Prostate gland (tissue), 2 donors: ENCODE results near the gene CYRIA. TPM values are rescaled to one million over a fixed set of nuclear protein-coding genes. Genes with fewer than 3 reads are reported as not detected.

Experiments used
- DNase-seq: peaks from one replicate; pipeline ENCODE4 v3.0.0-alpha.2; 2019; ENCODE audit warnings: low spot score
- H3K27ac ChIP-seq, 2 donors: fragments of 200-600 bp; sonication (generic); 2 replicates each; pipeline ENCODE4 v1.5.1; 2017 to 2019
- H3K27me3 ChIP-seq: fragments of 200-600 bp; sonication (generic); replicated peaks from 2 replicates; pipeline ENCODE4 v1.5.1; 2019; ENCODE audit not compliant: insufficient read depth
- H3K36me3 ChIP-seq, 2 donors: fragments of 200-600 bp; sonication (generic); 1 replicate in 1 of 2; 2 replicates in 1 of 2; pipeline versions ENCODE4 v1.5.1 to v1.8.1; 2017 to 2019
- H3K4me1 ChIP-seq: fragments of 200-600 bp; sonication (generic); replicated peaks from 2 replicates; pipeline ENCODE4 v1.5.1; 2019
- H3K4me3 ChIP-seq, 2 donors: fragments of 200-600 bp; sonication (generic); 2 replicates each; pipeline ENCODE4 v1.5.1; 2017 to 2019
- H3K9me3 ChIP-seq: fragments of 200-600 bp; sonication (generic); 2 replicates; pipeline ENCODE4 v1.5.1; 2017
- CTCF ChIP-seq, 4 experiments: fragments of 200-600 bp in 2 of 4; fragments of 450-650 bp in 2 of 4; sonication (generic) in 2 of 4; IDR thresholded peaks; 1 replicate in 3 of 4; 2 replicates in 1 of 4; pipeline ENCODE4 v1.5.1; 2016 to 2019; ENCODE audit warnings: antibody characterized with exemption in 4 of 4, mild to moderate bottlenecking in 2 of 4, moderate library complexity in 2 of 4
- POLR2A ChIP-seq: fragments of 450-650 bp; IDR thresholded peaks from one replicate; pipeline ENCODE4 v1.6.1; 2016; ENCODE audit warnings: antibody characterized with exemption, mild to moderate bottlenecking
- POLR2AphosphoS5 ChIP-seq: sonication (generic); formaldehyde crosslinking; IDR thresholded peaks from one replicate; pipeline ENCODE4 v1.6.1; 2017; ENCODE audit warnings: antibody characterized with exemption
- WGBS: methylation state at CpG from one replicate; pipeline ENCODE4 v1.1.5; 2018; 5-methylcytosine and 5-hydroxymethylcytosine counted together
- intact Hi-C: fragments of 100-400 bp; cut with DNase I; formaldehyde crosslinking; loops from one replicate; pipeline ENCODE4 v1.14.2; 2022
- total RNA-seq, 2 donors: library from RNA; depleted of rRNA; stranded (reverse); fragments of >200 nt; gene quantifications; one replicate each; pipeline ENCODE4 v1.1.0, GENCODE V29; 2016

The CYRIA gene
- total RNA-seq, 2 donors from 2014 or later = 6.5 to 10.3 TPM

GRCh38 chr2:16635791-16636699 lies 29.6 kb downstream of the CYRIA start:
- intact Hi-C loops = no loop called here
- Histone ChIP-seq H3K27me3 (no peaks in the 10 kb centered on the region), H3K4me1 (no peaks in the 10 kb centered on the region), H3K27ac (no peak overlapping the region), H3K36me3 (no peaks in the 10 kb centered on the region), H3K4me3 (no peak overlapping the region), H3K9me3 (no peaks in the 10 kb centered on the region)
- TF ChIP-seq CTCF (IDR thresholded peaks at IDR 0.05) (no peak), POLR2A (no peak)
- no peak for DNase-seq
- WGBS = 84% methylated on average over 15 of the region's 15 CpGs

GRCh38 chr2:16633621-16634430 lies 31.8 kb downstream of the CYRIA start:
- TF ChIP-seq POLR2AphosphoS5 = no peak
- no peak for TF ChIP-seq CTCF (IDR thresholded peaks at IDR 0.05)
- TF ChIP-seq POLR2A = no peak
- Histone ChIP-seq H3K27ac (no peak overlapping the region), H3K36me3 (no peaks in the 10 kb centered on the region), H3K27me3 (no peaks in the 10 kb centered on the region), H3K4me1 (no peaks in the 10 kb centered on the region), H3K4me3 (no peak overlapping the region), H3K9me3 (no peaks in the 10 kb centered on the region)
- 84% methylated on average over 7 of the region's 7 CpGs for WGBS
- intact Hi-C loops = no loop called here
- DNase-seq = no peak

- Histone ChIP-seq H3K27me3 (no peaks in the 10 kb centered on the region), H3K4me3 (no peak overlapping the region), H3K36me3 (no peaks in the 10 kb centered on the region), H3K4me1 (no peaks in the 10 kb centered on the region), H3K27ac (no peak overlapping the region), H3K9me3 (no peaks in the 10 kb centered on the region)
- intact Hi-C loops = no loop called here
- 95% methylated on average over 7 of the region's 7 CpGs for WGBS
- no peak for TF ChIP-seq POLR2A
- TF ChIP-seq CTCF (IDR thresholded peaks at IDR 0.05) = no peak
- no peak for TF ChIP-seq POLR2AphosphoS5
- no peak for DNase-seq
Observed at GRCh38 chr2:16632598-16632997, 33.0 kb downstream of the CYRIA start.

GRCh38 chr2:16630463-16630862 lies 35.2 kb downstream of the CYRIA start:
- Histone ChIP-seq H3K4me1 (no peaks in the 10 kb centered on the region), H3K27ac (no peak overlapping the region), H3K4me3 (no peak overlapping the region), H3K9me3 (no peaks in the 10 kb centered on the region), H3K27me3 (no peaks in the 10 kb centered on the region), H3K36me3 (no peaks in the 10 kb centered on the region)
- no peak for DNase-seq
- WGBS = 81% methylated on average over 3 of the region's 3 CpGs
- TF ChIP-seq POLR2A (no peak), POLR2AphosphoS5 (no peak), CTCF (IDR thresholded peaks at IDR 0.05) (no peak)
- intact Hi-C loops = no loop called here
